A375 (cell line): ENCODE data around the gene ULBP2. TPM values are rescaled to one million over a fixed set of nuclear protein-coding genes. Genes with fewer than 3 reads are reported as not detected.

ENCODE experiments used
- total RNA-seq: library from RNA; depleted of rRNA; stranded (reverse); fragments of >200 nt; shearing (Covaris generic); gene quantifications from 2 replicates; pipeline ENCODE4 v1.2.3, GENCODE V29; 2014; rRNA removed

ULBP2 gene, protein sequence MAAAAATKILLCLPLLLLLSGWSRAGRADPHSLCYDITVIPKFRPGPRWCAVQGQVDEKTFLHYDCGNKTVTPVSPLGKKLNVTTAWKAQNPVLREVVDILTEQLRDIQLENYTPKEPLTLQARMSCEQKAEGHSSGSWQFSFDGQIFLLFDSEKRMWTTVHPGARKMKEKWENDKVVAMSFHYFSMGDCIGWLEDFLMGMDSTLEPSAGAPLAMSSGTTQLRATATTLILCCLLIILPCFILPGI
- 5.6 and 6.5 TPM in 2 replicates for total RNA-seq

DNA sequence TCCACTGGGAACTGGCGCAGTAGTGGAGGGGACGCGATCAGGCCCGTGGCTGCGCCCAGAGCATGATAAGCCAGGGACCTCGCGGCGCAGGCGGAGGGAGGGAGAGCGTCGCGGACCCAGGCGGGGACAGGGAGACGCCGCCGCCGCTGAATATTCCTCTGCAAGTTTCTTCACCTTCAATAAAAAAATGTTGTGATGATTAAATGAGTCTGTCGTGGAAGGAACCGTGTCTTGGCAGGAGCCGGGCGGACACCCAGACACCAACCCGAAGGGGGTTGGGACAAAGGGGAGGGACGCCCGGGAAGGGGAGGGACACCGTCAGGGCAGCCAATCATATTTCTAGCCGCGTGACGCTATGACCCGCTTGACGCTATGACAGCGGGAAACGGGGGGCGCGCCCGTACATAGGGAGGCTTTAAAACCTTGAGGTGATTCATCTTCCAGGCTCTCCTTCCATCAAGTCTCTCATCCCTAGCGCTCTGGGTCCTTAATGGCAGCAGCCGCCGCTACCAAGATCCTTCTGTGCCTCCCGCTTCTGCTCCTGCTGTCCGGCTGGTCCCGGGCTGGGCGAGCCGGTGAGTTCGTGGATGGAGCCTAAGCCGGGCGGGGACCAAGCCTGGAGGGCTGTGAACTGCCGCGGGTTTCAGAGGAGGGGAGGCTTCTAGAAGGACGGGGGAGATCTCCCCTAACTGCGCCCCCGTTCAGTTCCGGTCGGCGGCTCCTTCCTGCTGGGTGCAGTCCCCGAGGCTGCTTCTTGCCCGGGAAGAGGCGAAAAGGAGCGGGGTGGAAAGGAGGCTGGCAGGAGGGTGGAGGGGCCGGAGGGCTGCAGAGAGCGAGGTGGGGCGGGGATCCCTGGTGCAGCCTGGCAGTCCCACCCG is at the start of gene ULBP2:
TSS of gene ULBP2 (plus strand) at position 432 of the 878 bp plus-strand sequence. CDS start at position 491, 59 bp downstream.

DNA sequence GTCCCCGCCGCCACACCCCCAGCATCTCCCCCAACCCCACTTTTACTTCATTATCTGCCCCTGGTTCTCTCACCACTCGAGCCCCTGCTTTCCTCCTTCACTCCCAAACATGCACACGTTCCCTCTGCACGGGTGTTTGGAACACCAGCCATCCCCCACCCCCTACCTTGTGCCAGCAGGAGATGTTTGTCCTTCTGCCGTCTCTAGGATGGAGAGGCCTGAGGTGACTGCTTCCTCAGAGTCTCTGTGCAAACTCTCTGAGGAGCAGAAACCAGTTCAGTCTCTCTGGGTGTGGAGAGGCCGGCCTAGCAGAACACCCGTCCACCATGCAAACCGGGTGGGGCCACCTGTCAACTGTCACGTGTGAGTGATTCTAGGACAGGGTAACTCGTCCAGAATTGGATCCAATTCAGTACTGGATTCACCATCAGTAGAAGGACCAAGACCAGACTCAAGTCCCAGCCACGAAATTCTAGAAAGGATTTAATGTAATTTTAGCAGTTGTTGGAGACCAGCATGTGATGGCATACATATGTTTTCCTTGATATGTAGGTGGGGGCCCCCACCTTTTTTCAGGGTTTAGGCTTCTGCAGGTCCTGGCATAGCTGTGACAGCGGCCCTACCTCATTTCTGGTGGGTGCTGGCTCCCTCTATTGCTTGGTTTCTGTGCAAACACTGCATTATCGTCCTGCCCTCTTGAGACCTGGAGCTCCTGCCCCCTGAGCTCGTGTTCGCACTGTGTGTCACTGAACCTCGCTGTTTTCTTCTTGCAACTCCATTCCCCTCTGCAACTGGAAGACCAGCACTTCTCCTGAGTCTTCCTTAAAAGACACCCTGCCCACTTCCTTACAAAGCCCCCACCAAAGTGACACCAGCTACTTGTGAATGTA is 43.7 kb upstream of the ULBP2 start, which contains the start of gene RAET1E:
TSS of gene RAET1E (minus strand) at position 259 of the 890 bp plus-strand sequence. CDS start 7,212 bp downstream, outside the sequence.

DNA sequence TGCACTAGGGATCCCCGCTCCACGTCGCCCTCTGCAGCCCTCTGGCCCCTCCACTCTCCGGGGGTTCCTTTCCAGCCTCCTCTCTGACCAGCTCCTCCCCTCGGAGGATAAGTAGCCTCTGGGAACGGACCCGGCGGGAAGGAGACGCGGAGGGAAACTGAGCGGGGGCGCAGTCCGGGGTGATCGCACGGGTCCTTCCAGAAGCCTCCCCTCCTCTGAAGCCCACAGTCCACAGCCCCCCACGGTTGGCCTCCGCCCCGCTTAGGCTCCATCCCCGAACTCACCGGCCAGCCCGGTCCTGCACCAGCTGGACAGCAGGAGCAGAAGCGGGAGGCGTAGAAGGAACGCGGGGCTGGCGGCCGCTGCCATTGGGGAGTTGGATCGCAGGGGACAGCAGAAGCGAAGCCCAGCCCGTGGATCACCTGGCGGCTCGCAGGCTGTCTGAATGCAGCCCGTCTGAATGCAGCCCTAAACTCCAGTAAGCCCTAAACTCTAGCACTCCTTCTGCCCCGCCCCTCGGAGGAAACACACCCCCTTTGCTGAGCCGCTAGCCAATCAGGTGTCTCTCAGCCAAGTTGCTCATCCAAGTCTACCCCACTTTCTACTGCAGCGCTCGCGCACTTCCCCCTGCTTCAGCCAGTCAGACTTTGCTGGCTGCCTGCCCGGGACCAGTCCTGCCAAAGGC is 19.0 kb upstream of the ULBP2 start, which contains the start of gene RAET1G:
TSS of gene RAET1G (minus strand) at position 480 of the 685 bp plus-strand sequence. CDS start at position 369, 111 bp downstream.

GRCh38 chr6:149963462-149964307 is 21.9 kb downstream of the ULBP2 start, which contains the start of gene ULBP1:
Gene ULBP1 (plus strand): TSS chr6:149963943. CDS start chr6:149964050, 107 bp downstream.

Other genes with a start within 250 kb of the ULBP2 start
- 10.5 and 11.6 TPM in 2 replicates for gene LATS1, start 223.9 kb upstream of the ULBP2 start, total RNA-seq
- gene NUP43, start 195.5 kb upstream of the ULBP2 start, total RNA-seq: 18.5 and 22.0 TPM in 2 replicates
- gene PCMT1, start 192.3 kb upstream of the ULBP2 start, total RNA-seq: 119 and 127 TPM in 2 replicates
- 14.5 and 24.6 TPM in 2 replicates for gene LRP11, start 77.7 kb upstream of the ULBP2 start, total RNA-seq
- gene RAET1E, start 43.9 kb upstream of the ULBP2 start, total RNA-seq: 1.1 and 1.3 TPM in 2 replicates
- gene RAET1G, start 18.9 kb upstream of the ULBP2 start, total RNA-seq: 0.34 and 0.49 TPM in 2 replicates
- not detected in 2 replicates for gene ULBP1, start 21.9 kb downstream of the ULBP2 start, total RNA-seq
- 0.08 TPM in 1 of 2 replicates, not detected in the other for gene RAET1L, start 83.5 kb downstream of the ULBP2 start, total RNA-seq
- gene ULBP3, start 127.1 kb downstream of the ULBP2 start, total RNA-seq: 7.1 and 14.2 TPM in 2 replicates
- gene PPP1R14C, start 201.0 kb downstream of the ULBP2 start, total RNA-seq: 1.7 and 2.4 TPM in 2 replicates